HG03139 (cell line): Measurements from ENCODE around the gene MAGI1.

Experiments
- ATAC-seq: cut with Tn5 transposase; IDR thresholded peaks from one replicate; pipeline ENCODE4 v1.9.1; 2021; ENCODE audit not compliant: unreplicated experiment

MAGI1 gene

DNA sequence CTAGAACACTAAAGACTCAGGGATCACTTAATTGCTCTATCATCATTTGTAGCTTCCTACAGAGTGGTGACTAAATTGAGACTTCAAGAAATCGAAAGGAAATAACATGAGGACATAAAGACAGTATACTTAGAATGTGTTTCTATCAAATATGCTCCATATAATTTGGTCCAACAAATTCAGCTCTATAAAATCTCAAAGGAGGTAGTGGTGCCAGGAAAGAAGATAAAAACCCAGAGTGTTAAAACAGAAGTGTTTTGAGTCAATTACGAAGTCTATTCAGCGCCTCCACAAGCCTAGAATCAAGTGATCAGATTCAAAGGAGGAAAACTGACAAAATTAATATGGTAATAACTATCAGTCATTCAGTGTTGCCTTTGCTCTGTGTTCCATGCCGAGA is 22.9 kb downstream of the MAGI1 start:
- no peak for ATAC-seq

DNA sequence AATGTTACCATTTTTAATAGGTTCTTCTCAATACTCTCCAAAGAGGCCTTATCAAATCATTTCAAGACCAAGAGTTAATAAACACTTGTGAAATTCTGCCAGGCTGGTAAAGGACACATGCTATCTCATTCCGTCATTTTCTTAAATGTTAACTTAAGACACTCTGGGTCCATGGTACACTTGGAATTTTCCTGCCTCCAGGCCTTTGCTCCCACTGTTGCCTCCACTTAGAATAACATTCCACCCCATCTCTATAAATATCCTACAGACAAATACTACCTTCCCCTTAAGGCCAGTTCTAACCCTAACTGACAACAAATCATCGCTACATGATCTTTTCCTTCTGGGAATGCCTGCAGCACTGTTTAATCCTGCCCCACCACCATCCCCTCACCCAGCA is 24.1 kb downstream of the MAGI1 start:
- ATAC-seq = no peak

DNA sequence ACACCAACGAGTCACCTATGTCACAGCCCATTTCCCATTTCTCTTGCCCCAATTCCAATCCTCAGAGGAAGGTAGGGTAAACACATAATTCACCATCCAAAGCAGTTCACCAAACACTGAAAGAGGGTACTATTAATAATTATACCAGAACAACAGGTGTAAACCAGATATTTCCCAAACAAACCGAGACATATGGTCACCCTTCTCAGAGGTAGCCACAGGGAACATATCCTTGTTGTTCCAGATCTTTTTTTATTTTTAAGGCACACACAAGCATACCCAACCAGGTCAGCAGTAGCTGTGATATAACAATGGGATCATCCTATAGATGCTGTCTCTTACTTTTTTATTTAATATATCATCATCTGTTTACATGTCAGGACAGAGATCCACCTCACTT is 24.7 kb downstream of the MAGI1 start:
- ATAC-seq = no peak

DNA sequence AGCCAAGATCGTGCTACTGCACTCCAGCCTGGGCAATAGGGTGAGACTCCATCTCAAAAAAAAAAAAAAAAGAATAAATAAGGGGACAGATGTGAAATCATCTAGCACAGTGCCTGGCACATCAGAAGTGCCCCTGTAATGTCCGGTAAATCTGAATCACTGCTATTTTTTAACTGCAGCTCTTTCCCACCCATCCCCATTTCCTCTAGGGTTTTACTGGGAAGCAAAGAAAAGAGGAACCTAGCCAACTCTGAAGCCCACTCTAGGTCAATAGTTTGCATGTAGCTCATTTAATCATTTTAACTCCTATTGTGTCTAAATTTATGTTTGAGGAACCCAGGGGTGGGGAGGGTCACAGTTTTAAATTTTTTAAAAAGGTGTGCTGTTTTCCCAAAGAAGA is 26.0 kb downstream of the MAGI1 start:
- no peak for ATAC-seq

DNA sequence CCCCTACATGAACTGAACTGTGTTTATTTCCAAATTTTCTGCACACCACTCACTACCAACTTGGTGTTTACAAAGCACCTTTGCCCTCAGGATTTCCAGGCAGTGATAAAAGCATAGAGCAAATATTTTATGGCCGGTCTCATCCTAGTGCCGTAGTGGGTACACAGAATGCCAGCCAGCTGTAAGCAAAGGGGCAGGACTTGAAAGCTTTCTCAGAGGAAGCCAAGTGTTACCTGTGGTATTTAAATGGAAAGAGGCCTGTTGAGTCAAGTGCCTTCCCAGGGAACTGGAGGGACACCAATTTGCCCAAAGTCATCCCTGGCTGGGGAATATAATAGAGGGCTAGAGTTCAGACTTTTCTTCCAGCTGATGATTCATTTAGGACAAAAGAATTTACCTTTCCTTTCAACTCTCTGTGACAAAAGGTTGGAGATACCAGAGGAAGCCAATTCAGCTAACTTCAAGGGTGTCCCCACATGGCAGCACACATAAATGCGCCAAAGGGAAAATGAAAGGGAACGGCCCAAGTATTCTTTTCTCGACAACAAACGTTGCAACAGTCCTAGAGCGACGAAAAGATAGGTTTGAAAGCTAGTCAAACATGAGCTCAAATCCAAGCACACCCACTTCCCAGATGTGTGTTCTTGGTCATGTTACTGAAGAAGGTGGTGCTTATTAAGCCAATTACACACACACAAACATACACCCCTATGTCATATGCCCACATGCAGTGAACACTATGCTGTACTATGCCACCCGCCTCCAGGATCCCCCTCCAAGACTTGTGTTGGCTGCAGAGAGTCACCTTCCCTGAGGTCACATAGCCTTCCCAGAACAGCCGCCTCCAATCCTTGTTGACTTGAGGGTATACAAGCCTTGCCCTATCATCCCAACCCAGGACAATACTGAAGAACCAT is 27.7 kb downstream of the MAGI1 start:
- no peak for ATAC-seq

DNA sequence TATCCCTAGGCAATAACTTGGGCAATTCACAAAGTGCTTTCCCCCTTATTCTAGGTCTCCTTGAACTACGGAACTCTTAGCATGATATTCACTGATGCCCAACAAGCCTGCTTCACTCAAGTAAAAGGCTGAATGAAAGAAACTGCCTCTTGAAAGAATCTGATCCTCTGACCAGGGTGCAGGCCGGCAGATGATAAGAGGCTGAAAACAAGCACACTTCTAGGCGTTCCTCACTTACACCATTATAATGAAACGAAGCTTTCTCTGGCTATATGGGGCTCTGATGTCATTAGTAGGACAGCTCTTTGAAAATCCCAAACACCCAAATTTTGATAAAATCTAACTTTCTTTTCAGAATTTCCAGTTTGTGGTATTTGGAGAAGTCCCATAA is 28.4 kb downstream of the MAGI1 start:
- no peak for ATAC-seq

DNA sequence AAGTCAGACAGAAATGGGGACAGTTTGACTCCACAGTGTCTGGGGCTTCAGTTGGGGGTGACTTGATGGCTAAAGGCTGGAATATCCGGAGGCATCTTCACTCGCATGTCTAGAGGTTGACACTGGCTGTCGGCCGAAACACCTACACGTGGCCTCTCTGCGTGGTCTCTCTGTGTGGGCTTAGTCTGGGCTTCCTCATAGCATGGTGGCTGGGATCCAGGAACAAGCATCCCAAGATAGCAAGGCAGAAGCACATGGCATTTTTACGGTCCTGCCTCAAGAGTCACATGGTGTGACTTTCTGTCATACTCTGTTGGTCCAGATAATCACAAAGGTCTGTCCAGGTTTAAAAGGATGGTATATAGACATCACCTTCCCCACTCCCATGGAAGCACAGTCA is 34.5 kb downstream of the MAGI1 start:
- no peak for ATAC-seq

DNA sequence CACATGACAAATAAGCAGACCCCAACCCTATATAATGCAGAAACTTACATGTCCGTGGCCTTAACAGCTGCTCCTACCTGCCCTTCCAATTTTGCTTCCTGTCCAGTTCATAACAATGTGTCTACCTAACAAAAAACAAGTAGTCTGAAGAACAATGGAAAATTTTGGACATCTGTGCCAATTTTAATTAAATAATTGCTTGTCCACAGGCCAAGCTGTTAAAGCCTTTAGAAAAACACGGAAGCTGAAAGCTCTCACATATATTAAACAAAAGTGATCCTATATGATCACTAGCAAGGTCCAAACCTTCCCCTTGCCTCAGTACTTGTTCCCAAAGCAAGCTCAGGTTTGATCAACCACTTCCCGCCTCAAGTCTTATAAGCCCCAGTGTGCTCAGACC is 37.1 kb downstream of the MAGI1 start:
- no peak for ATAC-seq

DNA sequence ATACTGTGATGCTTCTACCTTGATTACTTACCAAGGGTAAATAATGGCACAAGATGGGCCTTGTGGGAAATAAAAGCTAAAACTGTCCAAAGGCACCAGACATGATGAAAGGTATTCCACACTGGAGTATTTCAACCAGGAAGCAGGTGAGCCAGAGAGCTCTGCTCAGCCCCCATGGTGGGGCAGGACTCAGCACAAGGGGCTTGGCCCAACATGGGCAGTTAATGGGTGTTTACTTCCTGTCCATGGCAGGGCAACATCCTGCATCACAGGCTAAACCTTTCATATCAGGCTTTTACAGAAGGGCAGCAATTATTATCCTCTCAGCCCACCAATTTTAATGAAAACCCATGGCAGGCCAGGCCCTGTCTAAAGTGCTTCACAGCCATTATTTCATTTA is 38.2 kb downstream of the MAGI1 start:
- ATAC-seq = no peak

DNA sequence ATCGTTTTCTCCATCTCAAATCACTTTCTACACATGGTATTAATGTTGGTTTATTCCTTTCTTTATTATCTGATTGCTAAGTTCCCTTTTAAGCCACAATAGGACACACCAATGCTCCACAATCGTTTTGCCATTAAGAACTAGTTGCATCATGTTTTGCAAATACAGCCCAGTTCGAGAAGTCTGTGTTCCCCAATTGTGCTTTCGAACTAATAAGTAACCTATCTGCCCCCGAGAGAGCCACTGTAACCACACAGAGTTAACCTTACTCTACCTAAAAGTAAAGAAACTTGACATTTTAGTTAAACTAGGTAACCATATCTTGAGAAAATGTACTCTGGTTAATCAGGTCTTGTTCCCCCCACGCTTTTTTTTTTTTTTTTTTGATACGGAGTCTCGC is 39.1 kb downstream of the MAGI1 start:
- no peak for ATAC-seq

DNA sequence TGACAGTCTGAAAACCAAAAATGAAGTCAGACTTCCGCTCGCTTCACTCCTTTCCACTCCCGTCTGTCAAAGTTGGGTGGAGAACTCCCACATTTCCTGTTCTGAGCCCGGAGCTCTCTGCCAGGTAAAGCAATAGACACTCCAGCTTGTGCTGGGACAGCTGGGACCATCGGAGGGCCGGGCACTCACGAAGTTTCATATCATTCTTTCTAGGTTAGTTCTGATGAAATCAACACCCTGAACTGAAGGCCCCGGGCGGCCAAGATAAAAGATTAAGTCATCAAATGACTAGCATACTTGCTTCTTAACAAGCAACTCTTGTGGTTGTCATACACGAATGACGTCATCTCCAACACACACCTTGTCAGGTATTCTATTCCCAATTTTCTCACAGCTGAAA is 42.1 kb downstream of the MAGI1 start:
- ATAC-seq = no peak

DNA sequence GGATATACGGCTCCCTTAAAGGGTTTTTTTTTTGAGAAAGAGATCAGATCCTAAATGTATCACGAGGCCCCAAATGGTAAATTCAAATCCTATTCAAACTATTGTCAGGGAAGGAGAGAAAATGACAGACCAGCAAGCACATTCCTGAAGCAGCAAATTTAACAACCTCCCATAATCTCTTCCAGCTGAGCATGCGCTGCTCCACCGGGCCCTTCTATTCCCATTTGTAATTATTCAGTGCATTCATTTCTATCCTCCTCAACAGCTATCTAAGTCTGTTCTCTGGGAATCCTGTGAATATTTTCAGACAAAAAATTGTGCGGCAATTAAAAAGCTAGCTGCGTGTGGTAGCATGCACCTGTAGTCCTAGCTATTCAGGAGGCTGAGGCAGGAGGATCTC is 43.2 kb downstream of the MAGI1 start:
- no peak for ATAC-seq

DNA sequence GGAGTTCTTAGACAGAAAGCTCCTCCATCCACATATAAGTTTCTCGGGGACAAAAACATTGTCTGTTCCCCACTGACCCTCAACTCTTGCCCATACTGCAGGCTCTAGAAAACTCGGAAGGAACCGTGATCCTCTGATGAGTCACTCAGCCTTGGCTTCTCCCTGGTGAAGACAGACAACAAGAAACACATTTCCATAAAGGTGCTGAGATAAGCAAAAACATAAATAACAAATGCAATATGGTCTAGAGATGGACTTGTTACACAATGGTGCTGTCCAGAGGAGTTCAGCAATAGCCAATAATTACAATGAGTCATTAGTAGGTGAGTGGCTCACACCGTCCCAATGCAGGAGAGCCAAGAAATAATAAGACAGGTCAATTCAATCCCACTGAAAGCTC is 43.7 kb downstream of the MAGI1 start:
- no peak for ATAC-seq

DNA sequence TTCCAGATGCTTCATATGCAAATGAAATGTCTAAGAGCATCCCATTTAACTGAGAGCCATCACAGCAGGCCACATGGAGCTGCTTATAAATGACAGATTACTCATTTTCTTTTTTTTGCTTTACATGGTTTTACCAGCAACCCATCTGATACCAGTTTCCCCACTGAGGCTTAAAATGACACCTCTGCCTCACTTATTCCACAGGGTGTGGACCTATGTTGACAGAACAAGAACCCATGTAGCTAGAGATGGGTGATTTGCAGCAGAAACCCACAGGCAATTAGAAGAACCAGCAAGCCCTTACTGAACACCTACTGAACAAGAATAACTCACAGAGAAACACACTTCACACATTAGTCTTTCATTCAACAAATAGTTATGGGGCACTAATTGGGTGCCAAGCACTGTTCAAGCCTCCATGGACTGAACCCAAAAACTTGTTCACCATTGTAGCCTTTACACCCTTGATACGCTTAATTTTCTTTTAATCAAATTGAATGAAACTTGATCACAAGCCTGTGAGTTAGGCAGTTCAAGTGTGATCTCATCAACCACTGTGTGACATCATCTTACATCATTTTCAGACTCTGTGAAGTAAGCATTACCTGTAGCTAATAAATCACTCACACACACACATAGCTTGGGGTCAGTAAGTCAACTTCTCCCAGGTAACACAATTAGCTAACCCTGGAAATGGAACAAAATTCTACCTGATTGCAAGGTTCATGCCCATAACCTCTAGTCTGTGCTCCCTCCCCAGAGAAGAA is 45.4 kb downstream of the MAGI1 start:
- ATAC-seq = no peak

DNA sequence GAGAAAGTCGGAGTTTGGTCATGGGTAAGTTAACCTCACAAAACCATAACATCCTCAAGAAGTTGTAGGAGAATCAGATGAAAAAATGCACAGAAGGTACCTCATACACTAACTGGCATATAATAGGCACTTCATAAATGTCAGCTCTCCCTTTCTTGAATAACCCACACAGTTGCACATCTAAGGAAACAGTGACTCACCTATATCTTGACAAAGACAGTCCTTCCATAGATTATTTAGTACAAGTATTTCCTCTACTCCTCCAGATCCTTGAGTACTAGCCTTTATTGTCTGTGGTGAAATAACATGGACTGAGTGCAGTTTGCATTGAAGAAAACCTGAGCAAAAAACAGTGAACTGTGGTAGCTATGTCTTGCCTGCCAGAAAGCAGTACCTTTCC is 46.6 kb downstream of the MAGI1 start:
- ATAC-seq = no peak

DNA sequence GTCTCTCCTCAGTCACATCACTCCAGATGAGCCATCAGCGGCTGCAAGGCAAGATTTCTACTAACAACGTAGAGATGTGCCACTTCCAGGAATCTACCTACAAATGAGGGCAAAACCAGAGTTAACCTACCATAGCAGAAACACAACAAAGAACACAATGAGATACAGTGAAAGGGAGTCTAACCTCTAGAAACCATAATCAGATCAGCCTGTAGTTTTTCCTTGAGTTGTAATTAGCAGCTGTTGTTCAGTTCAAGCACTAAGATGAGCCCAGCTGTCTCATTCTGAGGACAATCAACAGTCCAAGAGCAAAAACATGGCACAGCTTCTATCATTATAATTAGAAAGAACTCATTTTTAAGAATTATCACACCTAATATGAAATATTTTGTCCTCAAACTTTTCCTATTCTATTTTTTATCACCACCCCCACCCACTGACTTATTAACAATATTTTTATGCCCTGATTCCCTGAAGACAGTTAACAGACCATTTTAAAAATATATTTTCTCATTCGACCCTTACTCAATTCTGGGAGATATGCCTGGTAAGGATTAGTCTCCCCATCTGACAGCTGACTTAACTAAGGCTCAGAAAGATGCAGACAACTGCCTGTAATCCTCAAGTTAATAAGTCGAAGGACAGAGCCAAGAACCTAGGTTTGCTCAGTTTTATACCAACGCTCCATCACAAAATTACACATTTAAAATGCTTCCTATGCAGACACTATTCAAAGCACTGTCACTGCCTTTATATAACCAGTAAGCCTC is 50.1 kb downstream of the MAGI1 start:
- ATAC-seq = no peak

DNA sequence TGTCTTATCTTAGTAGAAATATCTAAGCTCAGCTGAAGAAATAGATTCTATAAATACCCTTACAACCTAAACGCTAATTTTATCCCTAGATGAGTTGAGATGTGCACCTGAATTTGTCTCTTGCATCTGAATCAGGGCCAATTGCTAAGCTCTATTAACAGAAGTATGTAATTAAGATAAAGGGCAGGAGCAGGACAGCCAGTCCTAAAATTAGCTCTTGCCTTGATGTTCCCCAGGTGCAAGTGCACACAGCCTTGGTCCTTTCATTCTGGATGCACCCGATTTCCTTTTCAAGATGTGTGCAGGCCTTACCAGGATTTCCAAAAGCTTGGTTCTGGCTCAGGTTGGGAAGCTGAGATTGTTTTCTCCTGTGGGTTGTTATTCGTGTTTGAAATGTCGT is 52.4 kb downstream of the MAGI1 start:
- ATAC-seq = no peak

DNA sequence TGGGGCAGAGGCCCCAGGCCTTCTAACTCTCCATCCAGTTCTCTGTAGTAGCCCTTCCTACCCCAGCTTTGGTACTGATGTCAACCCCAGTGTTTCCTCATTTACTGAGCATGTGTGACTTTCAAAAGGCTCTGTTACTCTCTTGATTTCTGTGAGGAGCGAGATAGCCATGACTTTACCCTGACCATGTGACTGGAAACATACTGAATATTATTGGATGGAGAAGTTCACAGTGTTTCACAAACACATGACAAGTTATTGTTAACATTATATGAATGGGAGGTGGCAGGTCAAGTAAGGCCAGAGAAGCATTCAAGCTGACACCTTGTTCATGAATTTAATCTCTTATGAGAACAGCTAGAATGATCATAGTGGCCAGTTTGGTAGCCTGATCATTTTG is 53.7 kb downstream of the MAGI1 start:
- no peak for ATAC-seq

DNA sequence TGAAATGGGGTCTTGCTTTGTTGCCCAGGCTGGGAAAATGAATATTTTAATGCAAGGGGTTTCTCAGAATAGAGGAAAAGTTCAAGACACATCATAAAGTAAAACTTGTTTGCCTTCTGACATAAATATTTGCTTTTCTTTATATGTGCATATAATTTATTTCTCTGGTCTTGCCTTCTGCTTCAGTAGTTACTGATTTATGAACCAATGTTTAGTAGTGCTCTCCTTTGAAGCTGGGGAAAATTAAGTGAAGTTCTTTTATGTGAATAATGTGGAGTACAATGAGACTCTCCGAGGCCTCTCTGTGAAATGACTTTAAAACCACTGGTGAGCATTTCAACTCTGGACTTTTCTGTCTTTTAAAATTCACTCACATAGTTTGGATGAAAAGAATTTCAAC is 55.6 kb downstream of the MAGI1 start:
- no peak for ATAC-seq

DNA sequence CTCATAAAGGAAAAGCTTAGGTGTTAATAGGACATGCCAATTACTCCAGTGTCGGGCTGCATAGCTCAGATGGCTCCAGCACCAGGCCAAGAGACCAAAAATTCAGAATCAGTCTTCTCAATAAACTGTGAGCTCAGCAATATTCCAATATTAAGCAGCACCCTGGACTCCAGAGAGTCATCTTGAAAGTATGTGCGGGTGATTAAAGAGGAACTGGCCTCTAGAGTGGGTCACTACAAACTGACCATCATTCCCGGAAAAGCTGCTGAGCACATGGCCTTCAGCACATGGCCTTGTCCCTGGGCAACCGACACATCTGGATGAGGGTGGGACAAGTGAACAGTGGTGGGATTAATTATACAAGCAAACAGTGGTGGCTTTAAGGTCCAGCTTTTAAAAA is 59.0 kb downstream of the MAGI1 start:
- no peak for ATAC-seq

DNA sequence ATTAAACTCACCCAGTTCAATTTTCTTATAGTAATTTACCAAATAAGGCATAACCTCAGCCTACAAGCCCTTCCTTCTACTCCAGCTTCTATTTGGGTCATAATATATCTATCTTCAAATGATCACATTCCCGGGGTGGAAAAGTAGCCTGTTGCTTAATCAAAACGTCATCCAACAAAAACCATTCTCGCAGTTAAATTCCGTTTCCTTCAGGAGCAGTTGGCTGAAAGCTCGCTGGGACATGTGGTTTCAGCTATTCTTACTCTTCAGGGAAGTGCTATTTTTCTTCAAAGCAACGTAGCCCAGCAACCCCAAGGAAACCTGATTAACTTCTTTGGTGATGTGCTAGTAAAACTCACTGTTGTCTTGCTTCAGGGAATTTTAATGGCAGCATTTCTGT is 59.6 kb downstream of the MAGI1 start:
- no peak for ATAC-seq

DNA sequence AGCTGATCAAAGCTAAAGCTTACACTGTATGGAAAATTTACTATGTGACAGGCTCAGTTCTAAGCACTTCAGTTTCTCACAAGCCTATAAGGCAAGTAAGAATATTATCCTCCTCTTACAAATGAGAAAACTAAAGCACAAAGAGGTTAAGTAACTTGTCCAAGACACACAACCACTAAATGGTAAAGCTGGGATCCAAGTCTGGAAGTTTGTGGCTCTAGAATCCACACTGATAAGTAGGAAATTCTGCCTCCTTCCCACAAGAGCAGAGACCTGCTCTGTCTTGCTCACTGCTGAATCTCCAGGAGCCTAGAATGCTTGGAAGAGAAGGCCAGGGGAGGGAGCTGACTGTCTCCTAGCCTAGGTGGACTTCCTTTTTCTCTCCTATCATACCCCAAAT is 60.6 kb downstream of the MAGI1 start:
- ATAC-seq = no peak
